ENCODE results near the gene PRRT1.

The PRRT1 gene

GRCh38 chr6:32179766-32180405, 28.1 kb upstream of the PRRT1 start:
- no peak for TF ChIP-seq CTCF (IDR thresholded peaks at IDR 0.05; ENCODE audit: borderline replicate concordance, insufficient read depth, low read depth, low read length)
- H3K4me3 ChIP-seq (ENCODE audit: low read depth, low read length), result no peak overlapping the region

- no peak for TF ChIP-seq CTCF (IDR thresholded peaks at IDR 0.05; ENCODE audit: borderline replicate concordance, insufficient read depth, low read depth, low read length)
- peak overlapping the region; percentile 52 for H3K4me3 ChIP-seq (ENCODE audit: low read depth, low read length)
Measured at GRCh38 chr6:32178547-32179440, 27.1 kb upstream of the PRRT1 start.

- TF ChIP-seq CTCF (IDR thresholded peaks at IDR 0.05; ENCODE audit: borderline replicate concordance, insufficient read depth, low read depth, low read length), result no peak
- H3K4me3 ChIP-seq (ENCODE audit: low read depth, low read length), result peak within 1 kb of the TSS; percentile 52
Measured at GRCh38 chr6:32177788-32178546, 26.2 kb upstream of the PRRT1 start, which contains the start of gene RNF5. TSS of gene RNF5 (plus strand) at chr6:32178405. CDS start at chr6:32178512, 107 bp downstream.

GRCh38 chr6:32177183-32177787, 25.5 kb upstream of the PRRT1 start:
- peak overlapping the region; percentile 51 for H3K4me3 ChIP-seq (ENCODE audit: low read depth, low read length)
- TF ChIP-seq CTCF (IDR thresholded peaks at IDR 0.05; ENCODE audit: borderline replicate concordance, insufficient read depth, low read depth, low read length), result no peak

- H3K4me3 ChIP-seq (ENCODE audit: low read depth, low read length), result peak overlapping the region; percentile 51
- no peak for TF ChIP-seq CTCF (IDR thresholded peaks at IDR 0.05; ENCODE audit: borderline replicate concordance, insufficient read depth, low read depth, low read length)
Measured at GRCh38 chr6:32176476-32177182, 24.9 kb upstream of the PRRT1 start.
